ENCODE results near the gene ETHE1. TPM values are rescaled to one million over a fixed set of nuclear protein-coding genes. Genes with fewer than 3 reads are reported as not detected.

The ETHE1 gene
- polyA plus RNA-seq, 2 donors, result 50.5 to 78.9 TPM

GRCh38 chr19:43563816-43564457, 36.9 kb upstream of the ETHE1 start:
- WGBS, 2 donors, result 91 to 92% methylated on average over 10 of the region's 10 CpGs
- Histone ChIP-seq H3K27me3 (ENCODE audit: control insufficient read depth in 1 of 2, insufficient read depth in 2 of 2, low read length in 2 of 2) (no peaks in the 10 kb centered on the region), H3K9me3 (ENCODE audit: control insufficient read depth in 2 of 2, insufficient read depth in 1 of 2, low read depth in 1 of 2, low read length in 1 of 2) (no peaks in the 10 kb centered on the region), H3K4me1 (ENCODE audit: control insufficient read depth in 2 of 2, insufficient read depth in 2 of 2, low read length in 1 of 2) (peaks cover 0 to 3% of the 10 kb centered on the region in 2 donors), H3K4me3 (ENCODE audit: low read depth in 1 of 2, low read length in 2 of 2) (no peak overlapping the region), H3K36me3 (ENCODE audit: control insufficient read depth in 2 of 2, insufficient read depth in 2 of 2, low read length in 1 of 2) (peaks cover 0 to 8% of the 10 kb centered on the region in 2 donors), H3K27ac (ENCODE audit: low read depth in 2 of 2, low read length in 1 of 2) (no peak overlapping the region)

- H3K4me1 ChIP-seq (ENCODE audit: control insufficient read depth in 2 of 2, insufficient read depth in 2 of 2, low read length in 1 of 2), result peaks cover 0 to 3% of the 10 kb centered on the region in 2 donors
- H3K9me3 ChIP-seq (ENCODE audit: control insufficient read depth in 2 of 2, insufficient read depth in 1 of 2, low read depth in 1 of 2, low read length in 1 of 2), result no peaks in the 10 kb centered on the region
- 60 to 66% methylated on average over 14 of the region's 14 CpGs for WGBS, 2 donors
- H3K4me3 ChIP-seq (ENCODE audit: low read depth in 1 of 2, low read length in 2 of 2), result no peak overlapping the region
- H3K36me3 ChIP-seq (ENCODE audit: control insufficient read depth in 2 of 2, insufficient read depth in 2 of 2, low read length in 1 of 2), result peaks cover 0 to 8% of the 10 kb centered on the region in 2 donors
- peak overlapping the region; percentile 57 to 59 for H3K27ac ChIP-seq (ENCODE audit: low read depth in 2 of 2, low read length in 1 of 2)
- H3K27me3 ChIP-seq (ENCODE audit: control insufficient read depth in 1 of 2, insufficient read depth in 2 of 2, low read length in 2 of 2), result no peaks in the 10 kb centered on the region
Observed at GRCh38 chr19:43562698-43563241, 35.8 kb upstream of the ETHE1 start.

GRCh38 chr19:43562226-43562697, 35.3 kb upstream of the ETHE1 start:
- Histone ChIP-seq H3K9me3 (ENCODE audit: control insufficient read depth in 2 of 2, insufficient read depth in 1 of 2, low read depth in 1 of 2, low read length in 1 of 2) (no peaks in the 10 kb centered on the region), H3K27ac (ENCODE audit: low read depth in 2 of 2, low read length in 1 of 2) (peak overlapping the region; percentile 37 to 59), H3K4me1 (ENCODE audit: control insufficient read depth in 2 of 2, insufficient read depth in 2 of 2, low read length in 1 of 2) (peaks cover 0 to 3% of the 10 kb centered on the region in 2 donors), H3K36me3 (ENCODE audit: control insufficient read depth in 2 of 2, insufficient read depth in 2 of 2, low read length in 1 of 2) (peaks cover 0 to 8% of the 10 kb centered on the region in 2 donors), H3K4me3 (ENCODE audit: low read depth in 1 of 2, low read length in 2 of 2) (no peak overlapping the region), H3K27me3 (ENCODE audit: control insufficient read depth in 1 of 2, insufficient read depth in 2 of 2, low read length in 2 of 2) (no peaks in the 10 kb centered on the region)
- whole genome bisulfite sequencing, 2 donors, result 83% methylated on average over 6 of the region's 6 CpGs

- H3K4me1 ChIP-seq (ENCODE audit: control insufficient read depth in 2 of 2, insufficient read depth in 2 of 2, low read length in 1 of 2), result peaks cover 0 to 3% of the 10 kb centered on the region in 2 donors
- H3K27ac ChIP-seq (ENCODE audit: low read depth in 2 of 2, low read length in 1 of 2), result no peak overlapping the region
- H3K27me3 ChIP-seq (ENCODE audit: control insufficient read depth in 1 of 2, insufficient read depth in 2 of 2, low read length in 2 of 2), result no peaks in the 10 kb centered on the region
- 93% methylated on average over 12 of the region's 12 CpGs for WGBS, 2 donors
- peaks cover 0 to 8% of the 10 kb centered on the region in 2 donors for H3K36me3 ChIP-seq (ENCODE audit: control insufficient read depth in 2 of 2, insufficient read depth in 2 of 2, low read length in 1 of 2)
- no peak overlapping the region for H3K4me3 ChIP-seq (ENCODE audit: low read depth in 1 of 2, low read length in 2 of 2)
- H3K9me3 ChIP-seq (ENCODE audit: control insufficient read depth in 2 of 2, insufficient read depth in 1 of 2, low read depth in 1 of 2, low read length in 1 of 2), result no peaks in the 10 kb centered on the region
Observed at GRCh38 chr19:43561139-43561970, 34.4 kb upstream of the ETHE1 start.

GRCh38 chr19:43560687-43561086, 33.7 kb upstream of the ETHE1 start:
- peaks cover 0 to 3% of the 10 kb centered on the region in 2 donors for H3K4me1 ChIP-seq (ENCODE audit: control insufficient read depth in 2 of 2, insufficient read depth in 2 of 2, low read length in 1 of 2)
- H3K9me3 ChIP-seq (ENCODE audit: control insufficient read depth in 2 of 2, insufficient read depth in 1 of 2, low read depth in 1 of 2, low read length in 1 of 2), result no peaks in the 10 kb centered on the region
- H3K27ac ChIP-seq (ENCODE audit: low read depth in 2 of 2, low read length in 1 of 2), result no peak overlapping the region
- no peaks in the 10 kb centered on the region for H3K27me3 ChIP-seq (ENCODE audit: control insufficient read depth in 1 of 2, insufficient read depth in 2 of 2, low read length in 2 of 2)
- H3K36me3 ChIP-seq (ENCODE audit: control insufficient read depth in 2 of 2, insufficient read depth in 2 of 2, low read length in 1 of 2), result peaks cover 0 to 8% of the 10 kb centered on the region in 2 donors
- H3K4me3 ChIP-seq (ENCODE audit: low read depth in 1 of 2, low read length in 2 of 2), result no peak overlapping the region
- 82 to 87% methylated on average over 6 of the region's 6 CpGs for WGBS, 2 donors

- H3K9me3 ChIP-seq (ENCODE audit: control insufficient read depth in 2 of 2, insufficient read depth in 1 of 2, low read depth in 1 of 2, low read length in 1 of 2), result no peaks in the 10 kb centered on the region
- H3K4me3 ChIP-seq (ENCODE audit: low read depth in 1 of 2, low read length in 2 of 2), result no peak overlapping the region
- no peak overlapping the region for H3K27ac ChIP-seq (ENCODE audit: low read depth in 2 of 2, low read length in 1 of 2)
- no peaks in the 10 kb centered on the region for H3K4me1 ChIP-seq (ENCODE audit: control insufficient read depth in 2 of 2, insufficient read depth in 2 of 2, low read length in 1 of 2)
- no peaks in the 10 kb centered on the region for H3K27me3 ChIP-seq (ENCODE audit: control insufficient read depth in 1 of 2, insufficient read depth in 2 of 2, low read length in 2 of 2)
- H3K36me3 ChIP-seq (ENCODE audit: control insufficient read depth in 2 of 2, insufficient read depth in 2 of 2, low read length in 1 of 2), result peaks cover 0 to 29% of the 10 kb centered on the region in 2 donors
- WGBS, 2 donors, result 37% methylated on average over 8 of the region's 8 CpGs
Observed at GRCh38 chr19:43555185-43555770, 28.3 kb upstream of the ETHE1 start.

GRCh38 chr19:43554317-43554895, 27.4 kb upstream of the ETHE1 start:
- 92 to 93% methylated on average over 15 of the region's 15 CpGs for WGBS, 2 donors
- no peaks in the 10 kb centered on the region for H3K9me3 ChIP-seq (ENCODE audit: control insufficient read depth in 2 of 2, insufficient read depth in 1 of 2, low read depth in 1 of 2, low read length in 1 of 2)
- H3K36me3 ChIP-seq (ENCODE audit: control insufficient read depth in 2 of 2, insufficient read depth in 2 of 2, low read length in 1 of 2), result peaks cover 0 to 29% of the 10 kb centered on the region in 2 donors
- no peak overlapping the region for H3K4me3 ChIP-seq (ENCODE audit: low read depth in 1 of 2, low read length in 2 of 2)
- H3K4me1 ChIP-seq (ENCODE audit: control insufficient read depth in 2 of 2, insufficient read depth in 2 of 2, low read length in 1 of 2), result no peaks in the 10 kb centered on the region
- H3K27ac ChIP-seq (ENCODE audit: low read depth in 2 of 2, low read length in 1 of 2), result no peak overlapping the region
- no peaks in the 10 kb centered on the region for H3K27me3 ChIP-seq (ENCODE audit: control insufficient read depth in 1 of 2, insufficient read depth in 2 of 2, low read length in 2 of 2)

- H3K36me3 ChIP-seq (ENCODE audit: control insufficient read depth in 2 of 2, insufficient read depth in 2 of 2, low read length in 1 of 2), result peaks cover 0 to 29% of the 10 kb centered on the region in 2 donors
- no peak overlapping the region for H3K27ac ChIP-seq (ENCODE audit: low read depth in 2 of 2, low read length in 1 of 2)
- H3K9me3 ChIP-seq (ENCODE audit: control insufficient read depth in 2 of 2, insufficient read depth in 1 of 2, low read depth in 1 of 2, low read length in 1 of 2), result no peaks in the 10 kb centered on the region
- no peaks in the 10 kb centered on the region for H3K4me1 ChIP-seq (ENCODE audit: control insufficient read depth in 2 of 2, insufficient read depth in 2 of 2, low read length in 1 of 2)
- WGBS, 2 donors, result 46 to 75% methylated on average over 4 of the region's 4 CpGs
- no peaks in the 10 kb centered on the region for H3K27me3 ChIP-seq (ENCODE audit: control insufficient read depth in 1 of 2, insufficient read depth in 2 of 2, low read length in 2 of 2)
- no peak overlapping the region for H3K4me3 ChIP-seq (ENCODE audit: low read depth in 1 of 2, low read length in 2 of 2)
Observed at GRCh38 chr19:43553656-43554055, 26.7 kb upstream of the ETHE1 start.

GRCh38 chr19:43552616-43553015, 25.6 kb upstream of the ETHE1 start:
- WGBS, 2 donors, result 78 to 84% methylated on average over 3 of the region's 3 CpGs
- Histone ChIP-seq H3K9me3 (ENCODE audit: control insufficient read depth in 2 of 2, insufficient read depth in 1 of 2, low read depth in 1 of 2, low read length in 1 of 2) (no peaks in the 10 kb centered on the region), H3K27ac (ENCODE audit: low read depth in 2 of 2, low read length in 1 of 2) (no peak overlapping the region), H3K27me3 (ENCODE audit: control insufficient read depth in 1 of 2, insufficient read depth in 2 of 2, low read length in 2 of 2) (no peaks in the 10 kb centered on the region), H3K4me3 (ENCODE audit: low read depth in 1 of 2, low read length in 2 of 2) (no peak overlapping the region), H3K4me1 (ENCODE audit: control insufficient read depth in 2 of 2, insufficient read depth in 2 of 2, low read length in 1 of 2) (no peaks in the 10 kb centered on the region), H3K36me3 (ENCODE audit: control insufficient read depth in 2 of 2, insufficient read depth in 2 of 2, low read length in 1 of 2) (peaks cover 0 to 29% of the 10 kb centered on the region in 2 donors)

Data from esophagus (tissue), 2 donors.